HepG2 (cell line): ENCODE data around the gene CGREF1. TPM values are rescaled to one million over a fixed set of nuclear protein-coding genes. Genes with fewer than 3 reads are reported as not detected.

Source experiments
- ARID5B ChIP-seq: IDR thresholded peaks from 2 replicates; pipeline ENCODE4 v1.4.0; 2020; ENCODE audit warnings: mild to moderate bottlenecking, missing genetic modification reagents
- ATAD3A ChIP-seq: sonication (generic); formaldehyde crosslinking; IDR thresholded peaks from 2 replicates; pipeline ENCODE4 v1.4.0; 2020; ENCODE audit warnings: missing genetic modification reagents
- CBX1 ChIP-seq: IDR thresholded peaks from one replicate; pipeline ENCODE4 v1.6.1; 2016; ENCODE audit warnings: antibody characterized with exemption, low read depth
- FOXA3 ChIP-seq: IDR thresholded peaks from 2 replicates; pipeline ENCODE4 v1.6.1; 2016; ENCODE audit warnings: missing genetic modification reagents, missing compliant biosample characterization
- HINFP ChIP-seq: sonication (generic); formaldehyde crosslinking; IDR thresholded peaks from 2 replicates; pipeline ENCODE4 v1.4.0; 2020; ENCODE audit warnings: low read depth, mild to moderate bottlenecking, missing genetic modification reagents
- HNRNPH1 ChIP-seq: fragments of 200-400 bp; formaldehyde crosslinking; optimal IDR thresholded peaks from 2 replicates; pipeline ENCODE3; 2017; ENCODE audit warnings: mild to moderate bottlenecking, low read depth, low read length
- HOXA9 ChIP-seq: sonication (generic); formaldehyde crosslinking; IDR thresholded peaks from 2 replicates; pipeline ENCODE4 v1.8.1; 2022; ENCODE audit warnings: missing genetic modification reagents, mild to moderate bottlenecking, moderate library complexity, borderline replicate concordance
- ISX ChIP-seq: sonication (generic); formaldehyde crosslinking; conservative IDR thresholded peaks from 2 replicates; pipeline ENCODE4 v1.5.0; 2020; ENCODE audit warnings: missing genetic modification reagents
- JUND ChIP-seq: sonication (generic); formaldehyde crosslinking; IDR thresholded peaks from 2 replicates; pipeline ENCODE4 v1.8.0; 2022; ENCODE audit warnings: mild to moderate bottlenecking, missing genetic modification reagents
- KMT2B ChIP-seq: IDR thresholded peaks from 2 replicates; pipeline ENCODE4 v1.6.1; 2016; ENCODE audit warnings: missing genetic modification reagents, missing compliant biosample characterization
- MAF1 ChIP-seq: sonication (generic); formaldehyde crosslinking; IDR thresholded peaks from 2 replicates; pipeline ENCODE4 v1.5.0; 2020; ENCODE audit warnings: missing genetic modification reagents, borderline replicate concordance
- NAIF1 ChIP-seq: sonication (generic); formaldehyde crosslinking; IDR thresholded peaks from 2 replicates; pipeline ENCODE4 v1.5.0; 2020; ENCODE audit warnings: mild to moderate bottlenecking, missing genetic modification reagents, borderline replicate concordance
- PHF21A ChIP-seq: sonication (generic); formaldehyde crosslinking; IDR thresholded peaks from 2 replicates; pipeline ENCODE4 v1.5.0; 2020; ENCODE audit warnings: mild to moderate bottlenecking, missing genetic modification reagents
- PHF5A ChIP-seq: IDR thresholded peaks from one replicate; pipeline ENCODE4 v1.6.1; 2018; ENCODE audit warnings: low read depth, missing genetic modification reagents; ENCODE audit not compliant: unreplicated experiment
- THAP11 ChIP-seq: IDR thresholded peaks from 2 replicates; pipeline ENCODE4 v1.6.1; 2016; ENCODE audit warnings: missing biosample characterization, missing genetic modification reagents
- XBP1 ChIP-seq: sonication (generic); formaldehyde crosslinking; IDR thresholded peaks from 2 replicates; pipeline ENCODE4 v1.5.0; 2020; ENCODE audit warnings: missing genetic modification reagents
- ZKSCAN8 ChIP-seq: IDR thresholded peaks from 2 replicates; pipeline ENCODE4 v1.6.1; 2016; ENCODE audit warnings: borderline replicate concordance, missing genetic modification reagents, missing compliant biosample characterization
- ZNF24 ChIP-seq: fragments of 450-650 bp; IDR thresholded peaks from 2 replicates; pipeline ENCODE4 v1.6.1; 2017; ENCODE audit warnings: antibody characterized with exemption, mild to moderate bottlenecking
- ZNF251 ChIP-seq: sonication (generic); formaldehyde crosslinking; IDR thresholded peaks from 2 replicates; pipeline ENCODE4 v1.9.0; 2021; ENCODE audit warnings: mild to moderate bottlenecking, missing genetic modification reagents
- ZNF3 ChIP-seq: IDR thresholded peaks from 2 replicates; pipeline ENCODE4 v1.7.0; 2017; ENCODE audit warnings: inconsistent platforms
- ZNF484 ChIP-seq: sonication (generic); formaldehyde crosslinking; IDR thresholded peaks from 2 replicates; pipeline ENCODE4 v1.5.1; 2020; ENCODE audit warnings: mild to moderate bottlenecking, low read depth, missing genetic modification reagents, borderline replicate concordance
- ZNF562 ChIP-seq: sonication (generic); formaldehyde crosslinking; IDR thresholded peaks from 2 replicates; pipeline ENCODE4 v1.8.0; 2022; ENCODE audit warnings: missing genetic modification reagents, borderline replicate concordance
- ZNF569 ChIP-seq: sonication (generic); formaldehyde crosslinking; IDR thresholded peaks from 2 replicates; pipeline ENCODE4 v1.5.0; 2020; ENCODE audit warnings: mild to moderate bottlenecking, missing genetic modification reagents, moderate library complexity, borderline replicate concordance
- ZNF572 ChIP-seq: sonication (generic); formaldehyde crosslinking; IDR thresholded peaks from 2 replicates; pipeline ENCODE4 v1.5.1; 2020; ENCODE audit warnings: mild to moderate bottlenecking, missing genetic modification reagents
- ZNF672 ChIP-seq: sonication (generic); formaldehyde crosslinking; IDR thresholded peaks from 2 replicates; pipeline ENCODE4 v1.8.1; 2022; ENCODE audit warnings: missing genetic modification reagents
- ZNF703 ChIP-seq: sonication (generic); formaldehyde crosslinking; IDR thresholded peaks from 2 replicates; pipeline ENCODE4 v1.5.1; 2020; ENCODE audit warnings: missing genetic modification reagents, mild to moderate bottlenecking, moderate library complexity, borderline replicate concordance
- polyA plus RNA-seq, 8 experiments: library from polyadenylated mRNA; depleted of rRNA in 3 of 8; stranded (reverse) in 7 of 8; unstranded in 1 of 8; fragments of >200 nt; fragmentation: Illumina TruSeq in 4 of 8; extraction: Trizol in 4 of 8; gene quantifications; 2 replicates each; pipeline versions ENCODE4 v1.2.1 to v1.2.3, GENCODE V29; 2011 to 2016; ENCODE audit warnings: low read depth in 4 of 8, missing spikeins in 1 of 8, mixed read lengths in 1 of 8; ENCODE audit not compliant: insufficient read depth in 1 of 8
- total RNA-seq, 5 experiments: library from RNA; depleted of rRNA; stranded (reverse); fragments of >200 nt; fragmentation: Illumina TruSeq; extraction: Trizol; gene quantifications; 2 replicates each; pipeline ENCODE4 v1.2.3, GENCODE V29; 2016; ENCODE audit warnings: low read depth in 1 of 5

CGREF1 gene
- total and polyA plus RNA-seq, 2 of the 13 experiments (the other 11 are each of a cell fraction or from before 2014, with no cell fraction given) = 13.9 to 23.4 TPM

GRCh38 chr2:27050996-27051901 is 67.7 kb downstream of the CGREF1 start, which contains the start of gene AGBL5 (continued):
- TF ChIP-seq HNRNPH1 (peak; percentile 63), ZNF569 (CRISPR knock-in tag) (peak; percentile 83; the same call in 1 of the 2 replicates), ARID5B (CRISPR knock-in tag) (peak; percentile 35), JUND (no peak), ZNF672 (CRISPR knock-in tag) (peak; percentile 94), ZNF562 (CRISPR knock-in tag) (peak; percentile 18), ISX (CRISPR knock-in tag) (peak; percentile 96), CBX1 (no peak), HINFP (0 out of 2 replicates have a peak, but pooled peaks have one; percentile 82), ZNF251 (CRISPR knock-in tag) (no peak), ZKSCAN8 (CRISPR knock-in tag) (peak; percentile 57), HOXA9 (peak; percentile 42; the same call in 1 of the 2 replicates), XBP1 (CRISPR knock-in tag) (0 out of 2 replicates have a peak, but pooled peaks have one; percentile 64), KMT2B (peak; percentile 79), PHF21A (CRISPR knock-in tag) (peak; percentile 79), ZNF572 (0 out of 2 replicates have a peak, but pooled peaks have one; percentile 21), FOXA3 (CRISPR knock-in tag) (peak; percentile 76), ZNF484 (CRISPR knock-in tag) (0 out of 2 replicates have a peak, but pooled peaks have one; percentile 2), ATAD3A (no peak; the same call in 1 of the 2 replicates), NAIF1 (CRISPR knock-in tag) (peak; percentile 94), ZNF3 (CRISPR knock-in tag) (no peak; the same call in 1 of the 2 replicates), PHF5A (CRISPR knock-in tag) (no peak), ZNF703 (no peak), MAF1 (peak; percentile 22), THAP11 (peak; percentile 90), ZNF24 (peak; percentile 99)
